ENCODE data around the gene ATP1A4. TPM values are rescaled to one million over a fixed set of nuclear protein-coding genes. Genes with fewer than 3 reads are reported as not detected.

ATP1A4 gene
- polyA plus RNA-seq, 3 donors: 0.26 to 0.80 (median 0.30) TPM

GRCh38 chr1:160205242-160206035 is 54.0 kb downstream of the ATP1A4 start, which contains the start of gene PEA15:
Gene PEA15 (plus strand): TSS chr1:160205384. CDS start chr1:160211545, 6,161 bp downstream.
- DNase-seq: peak; percentile 73

- DNase-seq: no peak
Measured at GRCh38 chr1:160206036-160206389, 54.6 kb downstream of the ATP1A4 start.

GRCh38 chr1:160206421-160207117 is 55.2 kb downstream of the ATP1A4 start:
- no peak for DNase-seq

GRCh38 chr1:160207118-160207650 is 55.8 kb downstream of the ATP1A4 start:
- no peak for DNase-seq

- no peak for DNase-seq
Measured at GRCh38 chr1:160207771-160208556, 56.6 kb downstream of the ATP1A4 start.

- no peak for DNase-seq
Measured at GRCh38 chr1:160208557-160209320, 57.3 kb downstream of the ATP1A4 start.

- DNase-seq: no peak
Measured at GRCh38 chr1:160209321-160210046, 58.1 kb downstream of the ATP1A4 start.

- DNase-seq: no peak
Measured at GRCh38 chr1:160210561-160210960, 59.2 kb downstream of the ATP1A4 start.

GRCh38 chr1:160211046-160211790 is 59.8 kb downstream of the ATP1A4 start:
- DNase-seq: no peak

- no peak for DNase-seq
Measured at GRCh38 chr1:160214481-160215140, 63.2 kb downstream of the ATP1A4 start.

GRCh38 chr1:160216301-160216700 is 64.9 kb downstream of the ATP1A4 start:
- no peak for DNase-seq

GRCh38 chr1:160217481-160218051 is 66.2 kb downstream of the ATP1A4 start:
- no peak for DNase-seq

- peak; percentile 36 for DNase-seq
Measured at GRCh38 chr1:160219062-160219929, 67.9 kb downstream of the ATP1A4 start.

- DNase-seq: no peak
Measured at GRCh38 chr1:160220301-160220700, 68.9 kb downstream of the ATP1A4 start.

GRCh38 chr1:160221089-160221488 is 69.7 kb downstream of the ATP1A4 start:
- no peak for DNase-seq

- no peak for DNase-seq
Measured at GRCh38 chr1:160222546-160222945, 71.1 kb downstream of the ATP1A4 start.

- DNase-seq: no peak
Measured at GRCh38 chr1:160224606-160225005, 73.2 kb downstream of the ATP1A4 start.

GRCh38 chr1:160225345-160225744 is 73.9 kb downstream of the ATP1A4 start:
- DNase-seq: no peak

Data from renal pelvis (tissue), 4 donors.